ENCODE results near the gene QRFPR.
A peak's percentile ranks its signal among the peaks of the same experiment; 100 is the strongest.
"Not testable (repeated sequence)": the region's sequence is repeated elsewhere in the genome, so short reads cannot be mapped to it uniquely, and the experiment has no call there.

Gene QRFPR

DNA sequence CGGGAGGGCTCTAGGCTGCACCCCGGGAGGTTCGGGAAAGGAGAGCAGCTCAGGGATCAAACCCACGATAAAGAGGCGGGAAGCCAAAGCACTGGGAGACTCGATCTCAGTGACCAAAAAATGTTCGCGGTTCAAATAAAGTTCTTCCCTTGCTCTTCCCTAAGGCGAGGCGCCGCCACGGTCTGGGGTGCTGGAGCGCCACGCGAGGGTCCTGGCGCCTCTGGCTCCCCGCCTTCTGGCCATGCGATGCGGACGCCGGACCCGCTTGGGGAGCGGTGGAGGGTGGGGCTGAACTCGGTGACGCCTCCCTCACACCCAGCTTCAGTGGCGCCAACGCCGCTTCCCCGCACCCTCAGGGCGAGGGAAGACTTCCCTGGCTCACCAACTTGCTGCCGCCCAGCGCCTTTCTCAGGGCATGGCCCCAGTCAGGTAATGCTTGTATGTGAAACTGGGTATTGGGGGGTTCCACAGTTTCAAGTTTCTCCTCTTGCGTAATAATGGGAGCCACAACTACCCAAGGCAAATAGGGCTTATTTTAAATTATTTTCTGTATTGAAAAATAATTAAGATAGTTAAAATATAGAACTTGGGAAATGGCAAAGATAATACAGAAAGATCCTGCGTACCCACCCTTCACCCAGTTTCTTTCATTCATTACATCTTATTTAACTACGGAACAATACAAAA, at the start of gene QRFPR:
QRFPR (minus strand) TSS at position 243 of the 687 bp plus-strand sequence. CDS start 371 bp downstream, outside the sequence.
- no peak for DNase-seq

- DNase-seq: no peak
Measured at GRCh38 chr4:121428721-121429120, 47.9 kb upstream of the QRFPR start.

DNA sequence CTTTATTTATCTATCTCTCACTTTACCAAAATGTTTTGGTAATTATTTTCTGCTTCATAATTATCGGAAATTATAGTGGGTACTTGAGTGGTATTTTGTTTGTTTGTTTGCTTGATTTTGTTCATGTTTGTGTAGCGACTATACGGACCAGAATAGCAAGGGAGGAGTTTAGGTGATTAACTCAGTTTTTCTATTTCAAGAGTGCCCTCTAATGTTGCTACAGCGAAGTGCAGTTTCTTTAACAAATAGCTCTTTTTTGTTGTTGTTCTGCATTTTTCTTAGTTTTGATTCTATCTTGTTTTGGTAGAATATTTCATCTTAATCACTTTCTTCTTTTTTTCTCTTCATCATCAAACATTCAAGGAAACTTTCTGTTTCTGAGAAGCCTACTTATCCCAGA, 40.8 kb upstream of the QRFPR start:
- no peak for DNase-seq

GRCh38 chr4:121411151-121411744, 30.4 kb upstream of the QRFPR start:
- DNase-seq: no peak

DNA sequence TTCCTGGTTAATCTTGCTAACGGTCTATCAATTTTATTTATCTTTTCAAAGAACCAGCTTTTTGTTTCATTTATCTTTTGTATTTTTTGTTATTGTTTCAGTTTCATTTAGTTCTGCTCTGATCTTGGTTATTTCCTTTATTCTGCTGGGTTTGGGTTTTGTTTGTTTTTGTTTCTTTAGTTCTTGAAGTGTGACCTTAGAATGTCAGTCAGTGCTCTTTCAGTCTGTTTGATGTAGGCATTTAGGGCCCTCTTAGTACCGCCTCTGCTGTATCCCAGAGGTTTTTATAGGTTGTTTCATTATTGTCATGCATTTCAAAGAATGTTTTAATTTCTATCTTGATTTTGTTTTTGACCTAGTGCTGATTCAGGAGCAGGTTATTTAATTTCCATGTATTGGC, 27.7 kb upstream of the QRFPR start:
- DNase-seq: not testable (repeated sequence)

- no peak for DNase-seq
Measured at GRCh38 chr4:121400632-121401031, 19.8 kb upstream of the QRFPR start.

- no peak for DNase-seq
Measured at GRCh38 chr4:121397941-121398601, 17.3 kb upstream of the QRFPR start.

- DNase-seq: no peak
Measured at GRCh38 chr4:121397434-121397833, 16.6 kb upstream of the QRFPR start.

- no peak for DNase-seq
Measured at GRCh38 chr4:121392426-121393086, 11.7 kb upstream of the QRFPR start.

GRCh38 chr4:121390335-121390734, 9.5 kb upstream of the QRFPR start:
- DNase-seq: no peak

GRCh38 chr4:121379276-121379675, 1.5 kb downstream of the QRFPR start:
- DNase-seq: no peak

DNA sequence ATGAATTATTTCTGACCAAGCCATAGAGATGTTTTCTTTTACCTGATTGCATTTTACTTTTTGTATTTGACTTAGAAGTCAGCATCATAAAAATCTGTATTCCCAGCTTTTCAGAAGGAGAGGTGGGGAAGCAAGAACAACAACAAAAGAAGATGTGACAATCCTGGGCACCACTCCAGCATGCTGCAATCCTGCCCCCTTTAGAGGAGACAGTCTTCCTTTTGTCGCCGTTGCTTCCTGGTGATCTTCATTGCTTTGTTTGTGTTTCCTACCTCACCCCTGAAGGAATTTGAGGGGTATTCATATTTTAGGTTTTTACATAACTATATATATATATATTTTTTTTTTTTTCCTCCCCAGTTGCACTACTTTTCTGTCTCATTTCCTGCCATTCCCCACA, 3.7 kb downstream of the QRFPR start:
- no peak for DNase-seq

DNA sequence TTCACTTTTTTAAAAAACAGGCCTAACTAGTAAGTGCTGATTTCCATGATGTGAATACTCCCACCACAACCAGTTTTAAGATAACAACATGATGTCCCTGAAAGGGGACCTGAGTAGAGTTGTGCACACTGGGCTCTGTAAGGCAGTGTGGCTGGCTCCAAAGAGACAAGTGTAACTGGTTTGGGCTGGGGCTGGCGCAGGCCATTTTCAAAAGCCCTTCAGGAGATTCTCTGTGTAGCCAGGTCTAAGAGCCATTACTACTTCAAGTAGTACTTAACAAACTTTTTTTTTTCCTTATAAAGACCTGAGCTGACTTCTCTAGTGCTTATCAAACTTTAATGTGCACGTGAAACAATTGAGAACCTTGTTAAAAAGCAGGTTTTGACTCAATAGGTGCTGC, 4.3 kb downstream of the QRFPR start:
- no peak for DNase-seq

GRCh38 chr4:121376097-121376496, 4.7 kb downstream of the QRFPR start:
- no peak for DNase-seq

GRCh38 chr4:121375262-121375661, 5.6 kb downstream of the QRFPR start:
- DNase-seq: no peak

GRCh38 chr4:121373841-121374240, 7.0 kb downstream of the QRFPR start:
- no peak for DNase-seq

GRCh38 chr4:121370729-121371325, 10.0 kb downstream of the QRFPR start:
- DNase-seq: peak; percentile 47

- no peak for DNase-seq
Measured at GRCh38 chr4:121360495-121360894, 20.3 kb downstream of the QRFPR start.

- no peak for DNase-seq
Measured at GRCh38 chr4:121358473-121358872, 22.3 kb downstream of the QRFPR start.

GRCh38 chr4:121353213-121353612, 27.6 kb downstream of the QRFPR start:
- DNase-seq: no peak

- no peak for DNase-seq
Measured at GRCh38 chr4:121344098-121344497, 36.7 kb downstream of the QRFPR start.

GRCh38 chr4:121340247-121340646, 40.6 kb downstream of the QRFPR start:
- no peak for DNase-seq

GRCh38 chr4:121339824-121340223, 41.0 kb downstream of the QRFPR start:
- no peak for DNase-seq

All from hematopoietic multipotent progenitor cell treated with erythropoietin and hydrocortisone succinate and interleukin-3 and kit ligand, for 8 days (in vitro differentiated cells).